Frontal cortex (tissue), 4 donors: ENCODE data around the gene MEG3. TPM values are rescaled to one million over a fixed set of nuclear protein-coding genes. Genes with fewer than 3 reads are reported as not detected.
A peak's percentile ranks its signal among the peaks of the same experiment; 100 is the strongest.

Experiments used
- DNase-seq, 2 donors: peaks; one replicate each; pipeline ENCODE4 v3.0.0; 2012; ENCODE audit warnings: low spot score in 2 of 2
- FAIRE-seq: peaks from 2 replicates; lab custom pipeline; 2012; peaks lifted over from hg19 to GRCh38; lab: Jason Lieb, UNC
- total RNA-seq: library from RNA; depleted of rRNA; stranded (reverse); fragments of >200 nt; gene quantifications from one replicate; pipeline ENCODE4 v1.2.3, GENCODE V29; 2014
- donor health status: control.
- donor health status: control.
- donor health status: control.

MEG3 gene
- 95.4 TPM for total RNA-seq

DNA sequence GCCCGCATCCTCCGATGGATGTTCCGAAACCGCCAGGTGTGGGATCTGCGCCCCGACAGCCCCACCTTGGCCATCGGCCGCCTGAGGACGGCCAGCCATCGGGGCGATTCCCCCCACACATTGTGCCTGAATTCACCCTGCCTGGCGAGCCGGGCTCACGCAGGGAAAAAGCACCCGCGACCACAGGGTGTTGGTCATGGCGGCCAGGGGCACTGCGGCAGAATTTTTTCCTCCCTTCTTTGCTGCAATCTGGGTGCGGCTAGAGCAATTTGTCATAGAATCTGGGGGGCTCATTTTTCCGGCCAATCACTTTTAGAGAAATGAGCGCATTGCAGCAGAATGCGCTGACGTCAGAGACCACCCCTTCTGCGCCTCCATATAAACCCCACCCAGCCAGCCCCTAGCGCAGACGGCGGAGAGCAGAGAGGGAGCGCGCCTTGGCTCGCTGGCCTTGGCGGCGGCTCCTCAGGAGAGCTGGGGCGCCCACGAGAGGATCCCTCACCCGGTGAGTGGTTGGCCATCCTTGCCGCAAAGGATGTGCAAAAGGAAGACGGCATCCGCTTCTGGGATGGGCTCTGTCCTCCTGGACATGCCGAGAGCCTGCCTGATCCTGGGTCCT lies at the start of gene MEG3:
Gene MEG3 (plus strand): TSS at position 406 of the 619 bp plus-strand sequence.
- DNase-seq (no peak), FAIRE-seq (no peak)

DNA sequence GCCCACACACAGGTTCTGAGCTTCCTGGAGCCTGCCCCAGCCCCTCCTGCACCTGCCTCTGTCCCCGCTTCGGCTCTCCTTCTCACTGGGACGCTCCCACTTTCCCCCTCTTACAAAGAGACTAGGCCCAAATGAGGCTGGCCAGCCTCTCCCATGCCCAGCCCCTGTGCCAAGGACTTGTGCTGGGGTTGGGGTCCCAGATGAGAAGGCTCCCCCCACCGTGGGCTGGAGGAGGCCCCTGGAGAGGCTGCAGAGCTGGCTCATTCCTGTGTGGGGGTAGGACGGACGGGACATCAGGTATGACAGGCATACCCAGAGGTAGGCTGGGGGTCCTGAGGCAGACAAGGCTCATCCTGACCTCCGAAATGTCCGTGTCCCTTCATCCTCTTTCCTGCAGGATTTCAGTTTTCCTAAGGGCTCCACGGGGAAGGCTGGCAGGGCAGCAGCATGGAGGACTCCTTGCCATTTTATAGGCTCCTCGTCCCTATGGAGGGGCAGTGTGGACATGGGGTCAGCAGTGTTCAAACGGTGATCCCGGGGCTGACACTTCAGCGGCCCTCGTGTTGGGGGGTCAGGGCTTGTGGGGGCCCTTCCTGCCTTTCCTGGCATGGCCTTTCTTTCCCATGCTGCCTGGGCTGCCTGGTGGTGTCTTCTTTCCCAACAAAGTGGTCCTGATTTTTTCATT lies 49.1 kb upstream of the MEG3 start:
- FAIRE-seq (no peak), DNase-seq (no peak)

DNA sequence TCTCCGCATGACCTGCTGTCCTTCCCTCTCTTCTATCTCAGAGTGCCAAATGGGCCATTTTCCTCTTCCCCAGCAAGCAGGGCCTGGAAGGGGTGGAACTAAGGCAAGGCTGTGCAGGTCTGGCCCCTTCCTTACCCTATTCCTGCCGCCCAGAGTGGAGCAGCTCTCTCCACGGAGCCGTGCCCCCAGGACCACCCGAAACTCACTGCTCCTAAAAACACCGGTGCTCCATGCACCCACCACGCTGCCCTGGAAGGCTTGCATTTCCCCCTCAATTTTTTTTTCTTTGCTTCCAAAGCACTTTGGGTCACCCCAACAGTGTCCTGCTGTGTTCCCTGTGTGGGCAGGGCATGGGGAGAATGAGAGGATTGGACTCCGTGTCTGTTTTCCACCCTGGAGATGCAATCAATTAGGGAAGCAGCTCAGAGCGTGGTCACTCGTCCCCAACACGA lies 48.5 kb upstream of the MEG3 start:
- FAIRE-seq: no peak
- DNase-seq: no peak

DNA sequence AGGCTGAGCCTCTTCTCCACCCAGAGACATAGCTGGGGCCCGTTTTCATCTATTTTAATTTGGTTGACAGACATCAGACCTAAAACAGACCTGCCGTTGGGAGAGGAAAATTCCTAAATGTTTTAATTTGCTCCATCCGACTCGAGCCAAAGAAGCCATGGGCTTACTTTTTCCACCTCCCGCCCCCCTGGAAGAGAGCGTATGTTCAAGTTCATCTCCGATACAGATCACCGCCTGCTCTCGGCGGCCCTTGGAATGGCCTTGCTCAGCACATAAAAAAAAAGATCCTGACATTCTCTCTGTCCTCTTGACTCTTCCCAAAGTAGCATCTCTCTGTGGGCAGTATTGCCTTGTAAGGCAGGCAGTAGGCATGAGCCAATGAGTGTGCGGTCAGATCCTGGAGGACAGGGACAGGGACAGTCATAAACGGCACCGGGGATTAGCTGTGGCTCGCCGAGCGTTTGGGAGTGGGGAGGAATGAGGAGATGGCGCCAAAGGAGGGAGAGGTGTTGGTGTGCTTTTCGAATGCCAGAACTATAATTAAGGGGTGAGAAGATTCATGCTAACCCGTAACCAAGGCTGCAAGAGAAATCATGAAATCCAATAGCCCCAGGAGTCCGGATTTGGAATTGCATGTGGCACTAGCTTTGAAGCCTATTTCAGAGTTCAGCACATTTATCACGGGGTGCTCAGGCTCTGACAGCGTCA lies 47.9 kb upstream of the MEG3 start:
- DNase-seq: peak in 1 of 2 donors; percentile 17
- no peak for FAIRE-seq

DNA sequence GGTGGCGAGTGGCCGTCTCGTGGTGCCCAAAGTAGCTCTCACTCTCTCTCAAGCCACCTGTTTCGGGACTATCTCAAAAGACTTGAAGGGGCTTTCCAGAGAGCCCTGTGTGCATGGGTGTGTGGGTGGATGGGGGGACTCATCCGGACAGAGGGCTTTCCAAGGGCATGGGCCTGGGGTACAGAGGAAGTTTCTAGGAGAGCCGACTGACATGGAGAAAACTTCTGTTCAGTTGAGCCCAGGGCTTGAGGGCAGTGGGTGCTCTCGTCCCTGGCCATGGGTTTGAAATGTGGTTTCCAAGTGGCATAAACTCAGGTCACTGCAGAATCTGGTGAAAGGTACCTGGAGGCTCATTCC lies 47.4 kb upstream of the MEG3 start:
- DNase-seq: no peak
- no peak for FAIRE-seq

DNA sequence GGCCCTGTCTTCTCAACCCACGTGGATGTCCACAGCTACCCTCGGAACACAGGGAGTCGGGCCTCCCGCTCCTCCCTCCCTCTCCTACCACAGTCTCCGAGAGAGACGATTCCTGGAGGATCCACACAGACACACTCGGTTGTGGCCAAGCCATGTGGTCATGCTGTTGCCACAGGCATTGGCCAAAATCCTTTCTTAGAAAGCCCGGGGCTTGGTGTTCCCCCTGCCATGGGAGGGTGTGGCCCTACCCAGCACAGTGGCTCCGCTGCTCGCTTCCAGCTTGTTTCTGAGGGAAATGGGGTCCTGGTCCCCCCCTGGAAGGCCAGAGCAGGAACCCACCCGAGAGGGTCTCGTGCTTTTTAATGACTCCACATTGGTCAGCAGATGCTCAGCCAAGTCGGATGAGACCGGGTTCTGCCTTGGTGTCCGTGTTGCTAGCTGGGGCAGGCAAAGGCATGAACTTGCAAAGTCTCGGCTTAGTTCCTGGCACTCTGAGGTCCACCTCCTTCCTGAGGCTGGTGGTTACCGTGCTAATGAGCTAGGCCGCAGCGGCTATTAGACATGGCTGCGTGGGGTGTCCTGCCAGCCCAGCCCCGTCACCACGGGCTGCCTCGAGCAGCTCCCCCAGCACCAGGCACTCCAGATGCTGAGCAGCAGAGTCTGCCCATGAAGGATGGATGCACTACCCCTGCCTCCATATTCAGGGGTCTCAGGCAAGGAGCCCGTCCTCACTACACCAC lies 46.8 kb upstream of the MEG3 start:
- no peak for FAIRE-seq
- DNase-seq: no peak

DNA sequence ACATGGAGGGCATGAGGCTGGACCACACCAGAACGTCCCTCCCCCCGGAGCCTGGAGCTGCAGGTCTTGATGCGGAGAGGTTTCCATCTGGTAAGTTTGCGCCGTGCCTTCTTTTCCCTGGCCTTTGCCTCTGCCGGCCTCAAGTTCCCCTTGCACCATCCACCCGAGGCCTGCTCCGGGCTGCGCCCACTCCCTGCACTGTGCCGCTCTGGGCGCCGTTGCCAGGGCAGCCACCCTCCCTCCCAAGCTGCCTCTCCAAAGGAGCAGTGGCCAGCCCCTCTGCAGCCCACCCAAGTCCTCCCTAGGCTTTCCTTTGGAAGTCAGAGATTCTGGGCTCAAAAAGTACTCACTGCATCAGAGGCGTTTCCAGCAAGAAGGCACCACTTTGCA lies 46.2 kb upstream of the MEG3 start:
- no peak for FAIRE-seq
- no peak for DNase-seq

DNA sequence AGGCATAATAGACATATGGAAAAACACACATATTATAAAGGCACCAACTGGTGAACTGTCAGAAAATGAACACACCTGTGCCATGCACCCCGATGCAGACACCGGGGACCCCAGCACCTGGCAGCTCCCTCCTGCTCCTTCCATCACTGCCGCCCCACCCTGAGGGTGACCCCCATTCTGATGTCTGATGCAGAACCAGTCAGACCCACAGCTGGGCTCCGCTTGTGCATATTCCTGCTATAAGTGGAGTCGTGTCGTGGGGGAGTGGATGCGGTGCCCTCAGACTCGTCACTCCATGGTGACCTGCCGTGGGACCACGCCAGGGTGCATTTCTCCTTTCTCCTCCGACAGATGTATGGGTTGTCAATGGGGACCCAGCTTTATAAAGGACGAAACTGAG lies 45.7 kb upstream of the MEG3 start:
- no peak for DNase-seq
- FAIRE-seq: no peak

DNA sequence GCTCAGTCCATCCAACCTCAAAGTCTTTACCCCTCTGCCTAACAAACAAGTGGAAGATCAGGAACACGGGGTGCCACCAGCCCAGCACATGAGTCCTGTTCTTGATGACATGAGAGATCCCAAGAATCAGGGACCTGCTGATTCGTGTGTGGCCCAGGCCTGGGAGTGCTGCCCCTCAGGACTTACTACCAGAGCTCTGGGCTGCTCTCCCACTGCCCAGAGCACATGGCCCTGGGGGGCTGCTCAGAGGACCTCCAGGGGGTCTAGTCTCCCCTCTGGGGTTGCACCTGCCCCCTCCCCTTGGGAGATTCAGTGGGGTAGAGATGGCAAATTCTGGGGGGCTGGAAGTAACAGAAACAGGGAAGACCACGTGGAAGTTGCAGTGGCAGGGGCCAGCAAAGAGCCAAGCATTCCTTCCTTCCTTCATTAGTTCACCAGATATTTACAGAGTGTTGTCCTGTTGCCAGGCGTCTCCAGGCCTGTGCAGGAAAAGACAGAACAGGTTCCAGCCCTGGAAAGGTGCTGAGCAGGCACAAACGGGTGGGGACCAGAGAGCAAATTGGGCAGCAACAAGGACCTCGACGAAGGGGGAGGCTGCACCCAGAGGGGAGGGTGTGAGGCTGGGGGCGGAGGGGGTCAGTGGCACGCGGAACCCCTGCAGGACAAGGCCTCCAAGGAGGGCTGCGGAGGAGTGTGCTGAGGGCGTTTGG lies 45.1 kb upstream of the MEG3 start:
- FAIRE-seq (no peak), DNase-seq (no peak)

DNA sequence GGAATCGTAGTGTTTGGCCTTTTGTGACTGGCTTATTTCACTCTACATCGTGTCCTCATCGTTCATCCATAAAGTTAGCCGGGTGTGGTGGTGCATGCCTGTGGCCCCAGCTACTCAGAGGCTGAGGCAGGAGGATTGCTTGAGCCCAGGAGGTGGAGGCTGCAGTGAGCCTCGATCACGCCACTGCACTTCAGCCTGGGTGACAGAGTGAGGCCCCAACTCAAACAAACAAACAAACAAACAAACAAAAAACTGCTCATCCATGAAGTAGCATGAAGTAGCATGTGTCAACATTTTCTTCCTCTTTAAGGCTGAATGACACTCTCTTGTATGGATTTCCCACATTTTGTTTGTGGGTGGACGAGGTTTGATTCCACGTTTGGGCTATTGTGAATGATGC lies 44.0 kb upstream of the MEG3 start:
- DNase-seq: no peak
- FAIRE-seq: no peak

DNA sequence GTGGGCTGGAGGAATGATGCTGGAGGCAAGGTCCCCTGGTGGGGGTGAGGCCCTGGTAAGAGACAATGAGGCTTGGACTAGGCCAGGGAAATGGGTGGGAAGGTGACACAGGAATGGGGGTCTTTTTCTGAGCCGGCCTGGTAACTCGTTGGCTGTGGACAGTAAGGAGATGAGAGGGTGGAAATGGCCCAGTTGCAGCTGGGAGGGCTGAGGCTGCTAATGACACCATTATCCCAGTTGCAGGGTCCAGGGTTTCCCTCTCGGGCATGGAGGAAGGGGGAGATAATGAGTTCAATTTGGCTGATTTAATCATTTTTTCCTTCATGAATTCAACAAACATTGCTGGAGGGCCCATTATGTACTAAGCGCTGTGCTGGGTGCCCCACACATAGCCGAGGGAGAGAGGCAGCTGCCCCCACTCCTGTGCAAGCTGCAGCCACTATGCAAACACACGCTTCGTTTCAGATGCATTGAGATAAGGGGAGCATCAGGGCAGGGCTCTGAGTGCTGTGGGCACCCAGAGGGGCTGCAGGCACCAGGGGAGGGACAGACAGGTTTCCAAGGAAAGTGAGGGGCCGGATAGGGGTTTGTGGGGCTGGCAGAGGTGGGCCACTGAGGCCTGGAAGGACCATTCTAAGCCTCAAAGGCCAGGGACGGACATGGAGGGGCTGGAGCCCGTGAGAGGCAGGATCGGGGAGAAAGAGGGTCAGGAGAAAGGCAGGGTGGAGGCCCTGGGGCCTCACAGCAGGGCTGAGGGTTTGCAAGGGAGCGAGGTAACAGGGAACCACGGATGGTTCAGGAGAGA lies 43.2 kb upstream of the MEG3 start:
- FAIRE-seq (no peak), DNase-seq (no peak)

DNA sequence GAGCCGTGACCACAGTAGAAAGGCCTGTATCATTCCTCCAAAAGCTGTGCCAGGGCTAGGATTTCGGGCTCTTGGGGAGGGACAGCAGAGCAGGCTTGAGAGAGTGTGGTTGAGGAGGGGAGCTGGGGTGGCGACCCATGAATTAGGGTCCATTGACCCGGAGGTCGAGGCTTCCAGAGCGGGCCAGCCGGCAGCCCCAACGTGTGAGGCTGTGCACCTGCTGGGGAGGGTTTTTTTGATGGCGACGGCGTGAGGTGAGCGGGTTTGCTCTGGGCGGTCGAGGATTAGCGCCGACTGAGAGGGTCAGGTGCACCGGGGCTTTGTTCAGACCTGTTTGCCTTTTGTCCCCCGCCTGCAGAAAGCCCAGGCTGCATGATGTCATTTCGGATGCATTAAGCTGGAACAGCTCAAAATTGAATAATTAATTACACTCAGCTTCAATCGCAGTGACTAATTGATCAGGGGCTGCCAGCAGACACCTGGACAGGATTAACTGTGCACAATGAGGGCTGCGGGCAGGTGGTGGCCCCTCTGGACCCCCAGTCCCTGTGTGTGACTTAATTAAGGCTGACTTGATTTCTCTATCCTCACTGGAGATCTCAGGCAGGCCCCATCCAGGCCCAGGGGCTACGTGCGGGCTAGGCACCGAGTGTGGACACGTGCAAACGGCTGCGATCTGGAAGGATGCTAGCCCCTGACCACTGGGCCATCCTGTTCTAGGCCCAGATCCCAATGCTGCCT lies 42.1 kb upstream of the MEG3 start:
- DNase-seq (no peak), FAIRE-seq (no peak)

DNA sequence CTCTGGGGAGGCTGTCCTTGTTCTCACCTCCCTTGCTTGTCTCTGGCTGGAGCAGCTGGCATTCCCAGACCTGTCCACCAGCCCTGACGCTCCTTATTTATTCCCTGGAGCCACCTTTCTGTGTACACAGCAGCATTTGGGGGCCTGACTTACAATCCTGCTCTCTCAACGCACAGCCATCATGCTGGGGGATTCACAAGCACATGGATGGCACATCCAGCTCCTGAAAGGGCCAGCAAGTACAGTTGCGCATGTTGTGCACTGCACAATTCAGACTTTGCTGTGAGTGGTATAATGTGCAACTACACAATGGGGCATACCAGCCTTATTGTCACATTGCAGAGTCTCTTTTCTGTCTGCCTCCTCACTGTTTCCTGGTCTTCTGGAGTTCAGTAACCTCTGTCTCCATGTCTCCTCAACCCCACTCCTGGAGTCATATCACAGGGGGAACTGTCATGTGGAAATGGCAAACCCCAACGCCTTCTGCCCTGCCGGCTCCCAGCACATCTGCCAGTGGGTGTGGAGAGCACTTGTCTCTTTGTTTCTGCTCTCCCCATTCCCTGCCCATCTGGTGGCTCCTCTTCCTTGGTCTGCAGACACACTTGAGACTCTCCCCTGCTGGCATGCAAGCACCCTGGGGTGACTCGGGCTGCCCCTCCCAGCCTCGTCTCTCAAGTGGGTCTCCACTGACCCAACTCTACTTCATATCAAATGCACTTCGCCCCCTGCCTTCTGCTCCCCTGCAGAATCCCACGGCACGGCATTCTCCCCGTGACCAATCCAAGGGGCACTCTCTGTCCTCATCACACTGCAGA lies 41.2 kb upstream of the MEG3 start:
- no peak for DNase-seq
- FAIRE-seq: no peak

DNA sequence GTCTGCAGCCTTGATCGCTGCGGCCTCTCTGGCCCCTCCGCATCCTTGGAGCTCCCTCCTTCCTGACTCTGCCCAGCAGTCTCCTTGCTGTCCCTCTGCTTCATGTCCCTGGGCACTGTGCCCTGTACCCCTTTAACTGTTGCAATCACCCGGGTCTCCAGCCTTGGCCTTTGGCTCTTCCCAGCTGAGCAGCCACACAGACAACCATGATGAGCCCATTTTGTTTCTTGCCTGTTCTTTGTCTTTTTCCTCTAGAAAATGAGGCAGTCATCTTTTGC lies 40.6 kb upstream of the MEG3 start:
- FAIRE-seq (no peak), DNase-seq (no peak)

DNA sequence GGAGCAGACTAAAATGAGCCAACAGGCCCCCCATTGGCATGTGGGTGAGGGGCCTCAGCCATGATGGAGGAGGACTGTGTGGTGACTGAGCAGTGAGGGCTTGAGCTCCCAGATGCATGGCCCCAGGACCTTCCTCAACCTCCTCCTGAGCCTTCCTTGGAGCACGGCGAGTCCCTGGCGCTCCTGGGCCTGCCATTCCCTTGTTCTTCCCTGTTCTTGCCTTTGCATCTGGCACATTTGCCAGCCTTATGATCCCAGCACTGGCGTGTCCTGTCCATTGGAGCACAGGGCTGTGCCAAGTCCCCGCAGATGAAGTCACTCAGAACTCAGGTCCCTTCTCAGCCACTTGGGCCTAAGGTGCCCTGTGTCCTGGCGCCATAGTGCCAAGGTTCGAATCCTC lies 40.3 kb upstream of the MEG3 start:
- FAIRE-seq (no peak), DNase-seq (no peak)

DNA sequence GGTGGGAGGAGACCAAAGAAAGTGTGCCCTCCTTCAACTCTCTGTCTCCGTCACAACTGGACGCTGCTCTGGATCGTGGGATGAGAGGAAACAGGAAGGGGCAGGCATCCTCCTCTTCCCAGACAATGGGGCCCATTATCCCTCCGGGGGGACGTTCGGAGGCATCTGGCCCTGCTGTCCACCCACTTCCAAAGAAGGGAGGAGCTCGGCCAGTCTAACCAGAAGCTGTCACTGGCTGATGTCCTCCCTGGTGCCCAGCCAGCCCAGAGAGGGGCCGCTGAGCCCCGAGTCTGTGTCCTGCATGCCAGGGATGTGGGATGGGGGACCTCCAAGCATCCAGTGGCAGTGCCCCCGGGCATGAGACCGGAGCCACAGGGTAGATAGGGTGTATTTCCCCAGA lies 39.8 kb upstream of the MEG3 start:
- FAIRE-seq (no peak), DNase-seq (peak; percentile 53 to 56)

DNA sequence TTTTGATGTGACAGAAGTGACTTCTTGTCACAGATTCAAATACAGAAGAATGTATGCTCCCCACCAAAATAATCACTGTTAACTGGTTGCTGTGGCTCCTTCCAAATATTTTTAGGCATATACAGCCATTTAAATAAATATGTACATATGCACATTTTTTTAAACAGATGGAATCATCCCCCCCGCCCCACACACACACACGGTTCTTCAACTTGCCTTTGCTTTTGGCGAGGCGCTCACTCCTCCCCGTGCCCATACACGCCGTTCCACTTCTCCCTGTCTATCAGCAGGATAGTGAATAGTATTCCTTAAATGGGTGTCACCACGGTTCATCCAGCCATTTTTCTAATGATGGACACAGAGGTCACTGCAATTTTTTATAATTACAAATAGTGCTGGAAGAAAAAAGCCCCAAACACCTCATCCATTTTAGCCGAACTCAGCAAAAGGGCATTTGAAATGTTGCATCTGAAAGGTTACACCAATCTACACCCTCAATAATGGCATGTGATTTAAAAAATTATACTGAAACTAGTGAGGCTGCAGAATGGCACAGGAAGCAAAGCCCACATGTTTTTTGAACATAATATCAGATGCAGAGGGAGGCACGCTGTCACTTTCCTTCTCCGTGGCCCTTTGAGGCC lies 39.2 kb upstream of the MEG3 start:
- FAIRE-seq (no peak), DNase-seq (no peak)

DNA sequence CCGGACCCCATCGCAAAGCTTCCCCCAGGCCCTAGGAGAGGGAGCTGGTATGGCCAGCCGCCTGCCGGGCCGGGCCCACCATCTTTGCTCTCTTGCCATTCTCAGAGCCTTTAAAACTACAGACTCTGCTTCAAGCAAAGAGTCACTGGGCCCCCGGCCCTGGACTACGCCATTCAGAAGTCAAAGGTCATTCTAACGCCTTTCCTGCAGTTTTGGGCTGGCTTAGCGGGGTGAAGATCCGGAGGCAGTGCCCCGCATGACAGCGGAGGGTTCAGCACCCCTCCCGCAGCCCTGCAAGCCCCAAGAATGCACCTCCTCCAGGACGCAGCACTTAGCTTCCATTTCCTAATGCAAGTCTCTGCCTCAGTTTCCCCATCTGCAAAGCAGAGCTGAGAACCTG lies 38.3 kb upstream of the MEG3 start:
- FAIRE-seq (no peak), DNase-seq (no peak)
